ENCODE measurements around the gene ABHD17A. TPM values are rescaled to one million over a fixed set of nuclear protein-coding genes. Genes with fewer than 3 reads are reported as not detected.

Gene ABHD17A
- total RNA-seq, 1 donor from 2014 or later = 78.9 TPM

GRCh38 chr19:1828279-1829238 is 56.7 kb downstream of the ABHD17A start:
- DNase-seq (ENCODE audit: low spot score) (no peak), ATAC-seq (no peak)
- intact Hi-C loops (cut with DNase I) = no loop called here

GRCh38 chr19:1827566-1828278 is 57.6 kb downstream of the ABHD17A start:
- DNase-seq (ENCODE audit: low spot score) = no peak
- ATAC-seq = no peak
- intact Hi-C loops (cut with DNase I) = no loop called here

Other genes with a start within 250 kb of the ABHD17A start
- gene TCF3, start 232.9 kb downstream of the ABHD17A start, total RNA-seq = 48.7 TPM
- not detected for gene ONECUT3, start 132.0 kb downstream of the ABHD17A start, total RNA-seq
- gene ATP8B3, start 73.2 kb downstream of the ABHD17A start, total RNA-seq = 2.3 TPM
- 34.2 TPM for gene REXO1, start 37.0 kb downstream of the ABHD17A start, total RNA-seq
- 20.2 TPM for gene KLF16, start 21.9 kb downstream of the ABHD17A start, total RNA-seq
- gene ADAT3, start 19.9 kb upstream of the ABHD17A start, total RNA-seq = 4.3 TPM
- gene SCAMP4, start 19.9 kb upstream of the ABHD17A start, total RNA-seq = 53.5 TPM
- gene CSNK1G2, start 55.7 kb upstream of the ABHD17A start, total RNA-seq = 51.6 TPM
- 65.7 TPM for gene BTBD2, start 130.2 kb upstream of the ABHD17A start, total RNA-seq
- gene MKNK2, start 165.7 kb upstream of the ABHD17A start, total RNA-seq = 140 TPM
- gene MOB3A, start 210.8 kb upstream of the ABHD17A start, total RNA-seq = 54.0 TPM
- gene IZUMO4, start 211.4 kb upstream of the ABHD17A start, total RNA-seq = 37.8 TPM